ENCODE results near the gene CBFA2T3.

CBFA2T3 gene

GRCh38 chr16:88892065-88892464, 84.9 kb downstream of the CBFA2T3 start:
- CTCF ChIA-PET = no interaction called here
- no peaks in the 10 kb centered on the region for H3K9me3 ChIP-seq (ENCODE audit: control insufficient read depth, insufficient read depth, low read depth, low read length)
- POLR2A ChIA-PET = no interaction called here
- H3K4me1 ChIP-seq (ENCODE audit: control insufficient read depth, insufficient read depth, low read length) = no peaks in the 10 kb centered on the region
- H3K36me3 ChIP-seq (ENCODE audit: control insufficient read depth in 2 of 2, insufficient read depth in 1 of 2, low read length in 2 of 2) = no peaks in the 10 kb centered on the region
- H3K4me3 ChIP-seq (ENCODE audit: low read depth, low read length) = no peak overlapping the region
- no peak overlapping the region for H3K27ac ChIP-seq (ENCODE audit: extremely low read depth, low read depth, low read length)
- TF ChIP-seq ZNF549 (tag by site-specific recombination; IDR thresholded peaks at IDR 0.05) = no peak
- no peak for TF ChIP-seq ZNF843 (tag by site-specific recombination; IDR thresholded peaks at IDR 0.05)
- TF ChIP-seq ZNF449 (tag by site-specific recombination; IDR thresholded peaks at IDR 0.05) = no peak
- TF ChIP-seq KLF17 (tag by site-specific recombination; IDR thresholded peaks at IDR 0.05) = no peak
- no peak for TF ChIP-seq ZNF571 (tag by site-specific recombination; IDR thresholded peaks at IDR 0.05)
- TF ChIP-seq KLF16 (tag by site-specific recombination; IDR thresholded peaks at IDR 0.05) = no peak
- no peak for TF ChIP-seq ZNF18 (tag by site-specific recombination; IDR thresholded peaks at IDR 0.05)
- no peak for TF ChIP-seq ZNF707 (tag by site-specific recombination; IDR thresholded peaks at IDR 0.05)
- no peak for TF ChIP-seq HOXD13 (CRISPR knock-in tag; IDR thresholded peaks at IDR 0.05; ENCODE audit: borderline replicate concordance)
- TF ChIP-seq SCRT1 (tag by site-specific recombination; IDR thresholded peaks at IDR 0.05; ENCODE audit: borderline replicate concordance) = no peak
- TF ChIP-seq ZNF792 (tag by site-specific recombination; IDR thresholded peaks at IDR 0.05) = no peak
- TF ChIP-seq ZNF645 (tag by site-specific recombination; IDR thresholded peaks at IDR 0.05) = no peak
- TF ChIP-seq PRDM2 (tag by site-specific recombination; IDR thresholded peaks at IDR 0.05; ENCODE audit: borderline replicate concordance) = no peak
- no peak for TF ChIP-seq ZNF623 (tag by site-specific recombination; IDR thresholded peaks at IDR 0.05)
- no peak for TF ChIP-seq KLF8 (tag by site-specific recombination; IDR thresholded peaks at IDR 0.05)
- no peak for TF ChIP-seq ZBTB48 (tag by site-specific recombination; IDR thresholded peaks at IDR 0.05)
- no peak for TF ChIP-seq ZNF248 (tag by site-specific recombination; IDR thresholded peaks at IDR 0.05)

All from HEK293 (cell line).